GM10248 (cell line): ENCODE results near the gene NPTXR.

Source experiments
- CTCF ChIA-PET: fragments of 300-600 bp; sonication (Branson Sonifier 250); formaldehyde crosslinking; extraction: SDS; loops from one replicate; lab custom pipeline; 2021; ENCODE audit warnings: antibody characterized with exemption; lab: Yijun Ruan, JAX
- POLR2A ChIA-PET: fragments of 350-650 bp; sonication (Branson Sonifier 250); formaldehyde crosslinking; extraction: SDS; loops from one replicate; lab custom pipeline; 2020; ENCODE audit warnings: antibody characterized with exemption; lab: Yijun Ruan, JAX
- DNase-seq: peaks from one replicate; pipeline ENCODE4 v3.0.0; 2012; ENCODE audit errors: extremely low spot score
- TF ChIP-seq, protein P1 (sequence below): IDR thresholded peaks from 2 replicates; pipeline ENCODE4 v1.5.1; 2012; ENCODE audit warnings: mild to moderate bottlenecking, low read depth; ENCODE audit errors: extremely low read depth, missing control alignments, control extremely low read depth

The NPTXR gene

DNA sequence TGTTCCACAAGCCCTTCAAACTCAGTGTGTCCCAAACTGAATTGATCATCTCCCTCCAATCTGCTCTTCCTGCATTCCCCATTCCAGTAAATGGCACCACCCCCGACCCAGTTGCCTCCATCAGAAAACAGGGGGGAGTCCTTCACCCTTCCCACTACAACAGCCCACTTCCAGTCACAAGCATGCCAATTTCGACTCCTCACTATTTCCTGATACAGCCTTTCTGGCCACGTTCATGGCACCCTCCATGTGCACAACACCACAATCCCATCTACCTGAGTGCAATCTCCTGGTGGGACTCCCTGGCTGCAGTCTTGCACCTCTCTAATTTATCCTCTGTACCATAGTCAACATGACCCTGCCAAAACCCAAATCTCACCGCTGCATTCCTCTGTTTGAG lies 48.3 kb downstream of the NPTXR start:
- no peak for DNase-seq
- TF ChIP-seq, protein P1, sequence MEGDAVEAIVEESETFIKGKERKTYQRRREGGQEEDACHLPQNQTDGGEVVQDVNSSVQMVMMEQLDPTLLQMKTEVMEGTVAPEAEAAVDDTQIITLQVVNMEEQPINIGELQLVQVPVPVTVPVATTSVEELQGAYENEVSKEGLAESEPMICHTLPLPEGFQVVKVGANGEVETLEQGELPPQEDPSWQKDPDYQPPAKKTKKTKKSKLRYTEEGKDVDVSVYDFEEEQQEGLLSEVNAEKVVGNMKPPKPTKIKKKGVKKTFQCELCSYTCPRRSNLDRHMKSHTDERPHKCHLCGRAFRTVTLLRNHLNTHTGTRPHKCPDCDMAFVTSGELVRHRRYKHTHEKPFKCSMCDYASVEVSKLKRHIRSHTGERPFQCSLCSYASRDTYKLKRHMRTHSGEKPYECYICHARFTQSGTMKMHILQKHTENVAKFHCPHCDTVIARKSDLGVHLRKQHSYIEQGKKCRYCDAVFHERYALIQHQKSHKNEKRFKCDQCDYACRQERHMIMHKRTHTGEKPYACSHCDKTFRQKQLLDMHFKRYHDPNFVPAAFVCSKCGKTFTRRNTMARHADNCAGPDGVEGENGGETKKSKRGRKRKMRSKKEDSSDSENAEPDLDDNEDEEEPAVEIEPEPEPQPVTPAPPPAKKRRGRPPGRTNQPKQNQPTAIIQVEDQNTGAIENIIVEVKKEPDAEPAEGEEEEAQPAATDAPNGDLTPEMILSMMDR = no peak
- ChIA-PET POLR2A (no interaction called here), CTCF (no interaction called here)

DNA sequence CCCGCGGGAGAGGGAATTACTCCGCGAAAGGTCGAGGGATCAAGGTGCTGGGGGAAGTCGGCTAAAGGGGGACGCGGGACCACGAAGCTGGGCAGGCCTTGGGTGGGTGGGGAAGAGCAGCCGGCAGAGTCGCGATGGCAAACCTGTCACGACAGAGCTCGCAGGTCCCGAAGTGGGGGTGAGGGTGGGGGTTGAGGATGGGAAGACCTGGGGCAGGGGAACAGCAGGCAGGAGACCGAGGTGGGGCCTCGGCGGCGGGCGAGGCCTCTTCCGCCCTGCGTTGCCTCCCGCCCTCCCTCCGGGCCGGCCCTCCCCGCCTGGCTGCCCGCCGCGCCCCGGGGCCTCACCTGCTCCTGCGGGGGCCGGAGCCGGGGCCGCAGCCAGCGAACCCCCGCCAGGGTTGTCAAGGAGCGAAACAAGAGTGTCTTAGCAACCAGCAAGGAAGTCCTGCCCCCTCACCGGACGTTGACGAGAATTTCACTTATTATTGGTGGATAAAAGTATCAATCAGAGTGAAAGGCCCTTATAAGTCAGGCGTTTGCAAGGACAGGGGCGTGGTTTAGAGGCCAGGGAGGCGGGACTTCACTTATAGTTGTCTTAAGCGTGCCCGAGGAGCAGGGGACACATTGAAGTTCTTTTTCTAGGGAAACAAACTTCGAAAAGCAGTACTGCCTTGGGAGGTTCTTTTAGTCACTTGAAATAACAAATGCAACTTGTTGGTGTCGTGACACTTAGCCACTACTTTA lies 49.9 kb downstream of the NPTXR start, which contains the start of gene DNAL4:
DNAL4 (minus strand) TSS at position 423 of the 746 bp plus-strand sequence. CDS start 11,412 bp downstream, outside the sequence.
- POLR2A ChIA-PET = no interaction called here
- TF ChIP-seq, protein P1 = no peak
- CTCF ChIA-PET = interaction anchor here (1.0 kb wide), 1 partner anchor 36 kb away, joined by 3 read pairs; no protein-coding TSS in a partner anchor
- peak; percentile 99 for DNase-seq

DNA sequence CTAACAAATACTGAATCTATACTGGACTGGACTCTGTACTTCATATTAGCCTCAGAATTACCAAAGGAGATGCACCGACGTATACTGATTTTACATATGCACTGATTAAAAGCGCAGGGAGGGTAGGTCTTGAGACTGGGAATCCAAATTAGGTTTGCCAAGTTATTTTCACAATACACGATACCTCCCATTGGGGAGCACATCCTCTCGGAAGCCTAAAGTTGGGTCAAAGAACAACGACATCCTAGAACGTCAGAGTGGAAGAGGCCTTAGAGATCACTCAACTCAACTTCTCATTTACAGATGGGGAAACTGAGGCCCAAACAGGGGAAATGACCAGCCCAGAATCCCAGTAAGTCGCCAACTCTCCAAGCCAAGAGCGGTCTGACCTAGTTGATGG lies 50.5 kb downstream of the NPTXR start:
- no peak for DNase-seq
- ChIA-PET POLR2A (no interaction called here), CTCF (interaction anchor here (2.2 kb wide), 1 partner anchor 77 kb away, joined by 8 read pairs; no protein-coding TSS in a partner anchor)
- TF ChIP-seq, protein P1 = no peak

DNA sequence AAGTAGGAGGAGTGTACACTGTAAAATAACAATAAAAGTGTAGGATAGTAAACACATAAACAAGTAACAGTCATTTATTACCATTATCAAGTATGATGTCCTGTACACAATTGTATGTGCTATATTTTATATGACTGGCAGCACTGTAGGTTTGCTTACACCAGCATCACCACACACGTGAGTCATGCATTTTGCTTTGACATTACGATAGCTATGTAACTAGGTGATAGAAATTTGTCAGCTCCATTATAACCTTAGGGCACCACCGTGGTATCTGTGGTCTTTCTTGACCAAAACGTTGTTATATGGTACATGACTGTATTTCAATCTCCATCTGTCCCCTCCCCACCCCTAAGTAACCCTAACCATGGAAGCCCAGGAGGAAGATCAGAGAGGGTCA lies 51.0 kb downstream of the NPTXR start:
- POLR2A ChIA-PET = no interaction called here
- DNase-seq = no peak
- TF ChIP-seq, protein P1 = no peak
- CTCF ChIA-PET = interaction anchor here (1.2 to 2.2 kb wide), 2 partner anchors 24 to 77 kb away, joined by 3 to 8 read pairs; no protein-coding TSS in a partner anchor

DNA sequence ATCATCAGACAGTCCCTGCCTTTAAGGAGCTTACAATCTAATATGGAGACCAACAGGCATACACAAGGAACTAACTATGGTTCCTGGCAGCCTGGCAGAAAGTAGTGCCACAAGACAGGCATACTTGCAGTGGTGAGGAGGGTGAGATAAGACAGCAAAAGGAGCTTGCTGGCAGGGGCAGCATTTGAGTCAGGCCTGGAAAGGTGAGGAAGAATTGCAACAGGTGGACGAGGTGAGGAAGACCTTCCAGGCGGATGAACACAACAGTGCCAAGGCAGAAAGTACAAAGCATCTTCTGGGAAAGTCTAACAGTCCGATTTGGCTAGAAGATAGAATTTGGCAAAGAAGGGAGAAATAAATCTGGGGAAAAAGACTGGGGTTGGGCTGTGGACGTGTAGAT lies 54.2 kb downstream of the NPTXR start:
- ChIA-PET POLR2A (no interaction called here), CTCF (interaction anchor here (0.7 kb wide), 1 partner anchor 21 kb away, joined by 3 read pairs; no protein-coding TSS in a partner anchor)
- TF ChIP-seq, protein P1 = no peak
- DNase-seq = no peak

DNA sequence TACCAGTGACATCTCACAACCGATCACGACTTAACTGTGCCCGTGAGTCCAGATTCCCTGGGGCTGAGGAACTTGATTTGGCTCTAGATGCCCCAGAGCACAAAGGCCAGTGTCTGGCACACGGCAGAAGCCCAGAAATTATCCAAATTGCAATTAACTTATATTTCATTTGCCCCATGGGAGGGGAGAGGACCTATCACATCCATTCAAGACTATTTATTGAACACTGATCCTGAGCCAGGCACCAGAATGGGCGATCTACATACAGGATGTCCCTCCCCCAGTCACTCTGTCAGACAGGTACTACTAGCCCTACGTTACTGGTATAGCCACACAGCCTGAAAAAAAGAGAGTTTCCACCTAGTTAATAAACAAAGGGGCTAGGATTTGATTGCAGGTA lies 55.0 kb downstream of the NPTXR start:
- TF ChIP-seq, protein P1 = no peak
- ChIA-PET CTCF (no interaction called here), POLR2A (no interaction called here)
- no peak for DNase-seq
